GM12865 (cell line): Measurements from ENCODE around the gene PCSK2.

Source experiments
- DNase-seq: peaks from one replicate; pipeline ENCODE4 v3.0.0; 2010; ENCODE audit warnings: low read depth
- H3K4me3 ChIP-seq: 2 replicates; pipeline ENCODE4 v1.5.1; 2011; ENCODE audit warnings: mild to moderate bottlenecking, low read depth, low read length, control low read depth
- CTCF ChIP-seq: IDR thresholded peaks from 2 replicates; pipeline ENCODE4 v1.5.1; 2011; ENCODE audit warnings: low read length, control low read depth, low read depth, inconsistent platforms; ENCODE audit not compliant: insufficient read depth; ENCODE audit errors: missing control alignments

The PCSK2 gene

GRCh38 chr20:17530153-17530552 lies 303.3 kb downstream of the PCSK2 start:
- TF ChIP-seq CTCF, result no peak
- DNase-seq, result no peak
- no peak overlapping the region for H3K4me3 ChIP-seq

GRCh38 chr20:17530716-17531664 lies 304.1 kb downstream of the PCSK2 start, which contains the start of gene BFSP1:
Gene BFSP1 (minus strand): TSS chr20:17531379. CDS start chr20:17531329, 50 bp downstream.
- peak; percentile 60 for DNase-seq
- no peak for TF ChIP-seq CTCF
- peak within 1 kb of the TSS; percentile 37 for H3K4me3 ChIP-seq

GRCh38 chr20:17531665-17532025 lies 304.8 kb downstream of the PCSK2 start:
- TF ChIP-seq CTCF, result no peak
- DNase-seq, result no peak
- peak overlapping the region; percentile 37 for H3K4me3 ChIP-seq

- H3K4me3 ChIP-seq, result no peak overlapping the region
- TF ChIP-seq CTCF, result no peak
- DNase-seq, result peak; percentile 58
Observed at GRCh38 chr20:17533396-17533795, 306.6 kb downstream of the PCSK2 start.

- TF ChIP-seq CTCF, result no peak
- no peak overlapping the region for H3K4me3 ChIP-seq
- no peak for DNase-seq
Observed at GRCh38 chr20:17534077-17534476, 307.2 kb downstream of the PCSK2 start.
